ENCODE results near the gene OR8A1.

The OR8A1 gene

GRCh38 chr11:124612567-124613246 lies 42.9 kb downstream of the OR8A1 start:
- no peak overlapping the region for H3K4me3 ChIP-seq
- H3K27ac ChIP-seq, result no peak overlapping the region
- TF ChIP-seq CTCF (IDR thresholded peaks at IDR 0.05), result no peak
- no peak for DNase-seq (ENCODE audit: low spot score)

- no peak for DNase-seq (ENCODE audit: low spot score)
- Histone ChIP-seq H3K27ac (no peak overlapping the region), H3K4me3 (no peak overlapping the region)
- no peak for TF ChIP-seq CTCF (IDR thresholded peaks at IDR 0.05)
These were observed 49.1 kb downstream of the OR8A1 start for GRCh38 chr11:124618863-124619262.
